Bronchial epithelial cell (primary cell): ENCODE measurements around the gene HNRNPM. TPM values are rescaled to one million over a fixed set of nuclear protein-coding genes. Genes with fewer than 3 reads are reported as not detected.

Source experiments
- DNase-seq: peaks from one replicate; pipeline ENCODE4 v3.0.0-alpha.2; 2010; ENCODE audit warnings: low read depth
- FAIRE-seq: peaks from 2 replicates; lab custom pipeline; 2011; peaks lifted over from hg19 to GRCh38; lab: Jason Lieb, UNC
- H3K27me3 ChIP-seq: 2 replicates; pipeline ENCODE4 v1.5.1; 2011; ENCODE audit warnings: low read length; ENCODE audit not compliant: control insufficient read depth, insufficient read depth
- H3K36me3 ChIP-seq: 2 replicates; pipeline ENCODE4 v1.5.1; 2011; ENCODE audit warnings: low read length; ENCODE audit not compliant: control insufficient read depth, insufficient read depth
- H3K4me3 ChIP-seq: 2 replicates; pipeline ENCODE4 v1.5.1; 2011; ENCODE audit warnings: mild to moderate bottlenecking, low read depth, low read length, control low read depth
- total RNA-seq: library from RNA; depleted of rRNA; stranded (reverse); fragments of >200 nt; gene quantifications from 2 replicates; pipeline ENCODE4 v1.2.1, GENCODE V29; 2014
- TF ChIP-seq, protein P1 (sequence below): IDR thresholded peaks from 2 replicates; pipeline ENCODE4 v1.5.1; 2011; ENCODE audit warnings: mild to moderate bottlenecking, moderate library complexity, low read length, control low read depth, inconsistent platforms; ENCODE audit not compliant: insufficient read depth, severe bottlenecking

HNRNPM gene, protein sequence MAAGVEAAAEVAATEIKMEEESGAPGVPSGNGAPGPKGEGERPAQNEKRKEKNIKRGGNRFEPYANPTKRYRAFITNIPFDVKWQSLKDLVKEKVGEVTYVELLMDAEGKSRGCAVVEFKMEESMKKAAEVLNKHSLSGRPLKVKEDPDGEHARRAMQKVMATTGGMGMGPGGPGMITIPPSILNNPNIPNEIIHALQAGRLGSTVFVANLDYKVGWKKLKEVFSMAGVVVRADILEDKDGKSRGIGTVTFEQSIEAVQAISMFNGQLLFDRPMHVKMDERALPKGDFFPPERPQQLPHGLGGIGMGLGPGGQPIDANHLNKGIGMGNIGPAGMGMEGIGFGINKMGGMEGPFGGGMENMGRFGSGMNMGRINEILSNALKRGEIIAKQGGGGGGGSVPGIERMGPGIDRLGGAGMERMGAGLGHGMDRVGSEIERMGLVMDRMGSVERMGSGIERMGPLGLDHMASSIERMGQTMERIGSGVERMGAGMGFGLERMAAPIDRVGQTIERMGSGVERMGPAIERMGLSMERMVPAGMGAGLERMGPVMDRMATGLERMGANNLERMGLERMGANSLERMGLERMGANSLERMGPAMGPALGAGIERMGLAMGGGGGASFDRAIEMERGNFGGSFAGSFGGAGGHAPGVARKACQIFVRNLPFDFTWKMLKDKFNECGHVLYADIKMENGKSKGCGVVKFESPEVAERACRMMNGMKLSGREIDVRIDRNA
- total RNA-seq = 53.4 and 62.0 TPM in 2 replicates

- FAIRE-seq (no peak), DNase-seq (peak; percentile 92)
- TF ChIP-seq, protein P1, sequence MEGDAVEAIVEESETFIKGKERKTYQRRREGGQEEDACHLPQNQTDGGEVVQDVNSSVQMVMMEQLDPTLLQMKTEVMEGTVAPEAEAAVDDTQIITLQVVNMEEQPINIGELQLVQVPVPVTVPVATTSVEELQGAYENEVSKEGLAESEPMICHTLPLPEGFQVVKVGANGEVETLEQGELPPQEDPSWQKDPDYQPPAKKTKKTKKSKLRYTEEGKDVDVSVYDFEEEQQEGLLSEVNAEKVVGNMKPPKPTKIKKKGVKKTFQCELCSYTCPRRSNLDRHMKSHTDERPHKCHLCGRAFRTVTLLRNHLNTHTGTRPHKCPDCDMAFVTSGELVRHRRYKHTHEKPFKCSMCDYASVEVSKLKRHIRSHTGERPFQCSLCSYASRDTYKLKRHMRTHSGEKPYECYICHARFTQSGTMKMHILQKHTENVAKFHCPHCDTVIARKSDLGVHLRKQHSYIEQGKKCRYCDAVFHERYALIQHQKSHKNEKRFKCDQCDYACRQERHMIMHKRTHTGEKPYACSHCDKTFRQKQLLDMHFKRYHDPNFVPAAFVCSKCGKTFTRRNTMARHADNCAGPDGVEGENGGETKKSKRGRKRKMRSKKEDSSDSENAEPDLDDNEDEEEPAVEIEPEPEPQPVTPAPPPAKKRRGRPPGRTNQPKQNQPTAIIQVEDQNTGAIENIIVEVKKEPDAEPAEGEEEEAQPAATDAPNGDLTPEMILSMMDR = no peak
These were observed at the start of gene HNRNPM for GRCh38 chr19:8444677-8445487. Gene HNRNPM, plus strand, starts transcription at chr19:8444975. Its CDS starts 24 bp downstream, at chr19:8444999.

GRCh38 chr19:8395621-8396082, 49.1 kb upstream of the HNRNPM start:
- no peaks in the 10 kb centered on the region for H3K27me3 ChIP-seq
- FAIRE-seq = no peak
- TF ChIP-seq, protein P1 = no peak

More at GRCh38 chr19:8444677-8445487, at the start of gene HNRNPM:
- peaks cover 1% of the 10 kb centered on the region for H3K36me3 ChIP-seq
- H3K4me3 ChIP-seq = peak within 1 kb of the TSS; percentile 92
- no peaks in the 10 kb centered on the region for H3K27me3 ChIP-seq

GRCh38 chr19:8396185-8396562, 48.6 kb upstream of the HNRNPM start:
- H3K27me3 ChIP-seq = no peaks in the 10 kb centered on the region
- DNase-seq = no peak
- peaks cover 15% of the 10 kb centered on the region for H3K36me3 ChIP-seq
- H3K4me3 ChIP-seq = no peak overlapping the region
- TF ChIP-seq, protein P1 = no peak
- FAIRE-seq = no peak

More at GRCh38 chr19:8395621-8396082, 49.1 kb upstream of the HNRNPM start:
- no peak for DNase-seq
- Histone ChIP-seq H3K36me3 (peaks cover 15% of the 10 kb centered on the region), H3K4me3 (no peak overlapping the region)

- TF ChIP-seq, protein P1 = peak; percentile 81
- Histone ChIP-seq H3K27me3 (no peaks in the 10 kb centered on the region), H3K4me3 (no peak overlapping the region), H3K36me3 (peaks cover 15% of the 10 kb centered on the region)
- FAIRE-seq (no peak), DNase-seq (peak; percentile 38)
These were observed 48.1 kb upstream of the HNRNPM start for GRCh38 chr19:8396563-8397203.

GRCh38 chr19:8397271-8397670, 47.5 kb upstream of the HNRNPM start:
- FAIRE-seq = no peak
- peaks cover 15% of the 10 kb centered on the region for H3K36me3 ChIP-seq
- TF ChIP-seq, protein P1 = no peak
- peak; percentile 20 for DNase-seq
- no peak overlapping the region for H3K4me3 ChIP-seq
- H3K27me3 ChIP-seq = no peaks in the 10 kb centered on the region
